Peyer's patch (tissue), 4 donors: ENCODE results near the gene CSRP1.

ENCODE experiments used
- CTCF ChIP-seq, 6 experiments: fragments of 450-650 bp in 4 of 6; fragments of 200-600 bp in 2 of 6; sonication (generic) in 1 of 6; IDR thresholded peaks; one replicate each; pipeline ENCODE4 v1.5.1; 2017 to 2019; ENCODE audit warnings: antibody characterized with exemption in 6 of 6, mild to moderate bottlenecking in 3 of 6, moderate library complexity in 1 of 6
- POLR2A ChIP-seq, 2 donors: fragments of 450-650 bp; IDR thresholded peaks; one replicate each; pipeline ENCODE4 v1.5.1; 2017; ENCODE audit warnings: antibody characterized with exemption in 2 of 2, mild to moderate bottlenecking in 2 of 2, moderate library complexity in 2 of 2

GRCh38 chr1:201469645-201470074 is 37.3 kb downstream of the CSRP1 start:
- TF ChIP-seq POLR2A (IDR thresholded peaks at IDR 0.05), result no peak
- no peak for TF ChIP-seq CTCF (IDR thresholded peaks at IDR 0.05)
